Tongue (tissue), 2 donors: Measurements from ENCODE around the gene CDR2. TPM values are rescaled to one million over a fixed set of nuclear protein-coding genes. Genes with fewer than 3 reads are reported as not detected.

Source experiments
- DNase-seq: peaks from one replicate; pipeline ENCODE4 v3.0.0-alpha.2; 2015
- total RNA-seq: library from RNA; depleted of rRNA; stranded (reverse); fragments of >200 nt; gene quantifications from one replicate; pipeline ENCODE4 v1.2.3, GENCODE V29; 2014

CDR2 gene
- total RNA-seq, 1 donor from 2014 or later: 35.6 TPM

- no peak for DNase-seq
Measured at GRCh38 chr16:22323959-22324786, 50.2 kb downstream of the CDR2 start.

DNA sequence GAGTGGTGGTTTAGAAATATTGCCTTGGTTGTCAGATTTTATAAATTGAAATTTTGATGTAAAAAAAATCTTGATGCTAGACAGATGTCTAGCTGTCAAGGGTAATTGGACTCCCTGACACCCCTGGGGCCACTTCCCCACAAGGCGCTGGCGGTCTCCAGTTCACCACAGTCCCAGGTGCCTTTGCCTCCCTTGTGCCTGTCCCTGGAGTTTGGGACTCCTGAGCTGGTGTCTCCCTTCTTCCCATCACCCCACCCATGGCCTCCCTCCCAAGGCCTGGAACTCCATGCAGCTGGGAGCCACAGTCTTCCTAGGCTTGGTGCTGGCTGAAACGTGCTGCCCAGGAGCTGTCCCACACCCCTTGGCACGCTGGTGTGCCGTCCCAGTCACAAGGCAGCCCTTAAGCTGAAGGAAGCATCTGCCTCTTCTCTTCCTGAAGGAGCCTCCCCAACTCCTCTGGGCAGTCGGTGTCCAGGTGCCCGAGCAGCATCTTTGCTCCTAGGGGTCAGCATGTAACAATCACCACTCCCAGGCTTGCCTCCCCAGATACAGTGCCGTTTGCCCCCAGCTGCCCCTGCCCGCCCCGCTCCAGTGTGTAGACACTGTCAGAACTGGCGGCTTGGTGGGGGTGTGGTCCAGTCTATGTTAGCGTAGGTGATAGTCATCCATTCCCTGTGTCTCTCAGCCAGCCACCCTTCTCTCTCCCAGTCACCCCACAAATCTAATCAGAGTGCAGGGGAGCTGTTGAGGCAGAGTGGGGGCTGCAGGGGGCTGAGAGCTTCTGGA lies 51.1 kb downstream of the CDR2 start:
- no peak for DNase-seq

- DNase-seq: no peak
Measured at GRCh38 chr16:22322741-22323140, 51.7 kb downstream of the CDR2 start.

DNA sequence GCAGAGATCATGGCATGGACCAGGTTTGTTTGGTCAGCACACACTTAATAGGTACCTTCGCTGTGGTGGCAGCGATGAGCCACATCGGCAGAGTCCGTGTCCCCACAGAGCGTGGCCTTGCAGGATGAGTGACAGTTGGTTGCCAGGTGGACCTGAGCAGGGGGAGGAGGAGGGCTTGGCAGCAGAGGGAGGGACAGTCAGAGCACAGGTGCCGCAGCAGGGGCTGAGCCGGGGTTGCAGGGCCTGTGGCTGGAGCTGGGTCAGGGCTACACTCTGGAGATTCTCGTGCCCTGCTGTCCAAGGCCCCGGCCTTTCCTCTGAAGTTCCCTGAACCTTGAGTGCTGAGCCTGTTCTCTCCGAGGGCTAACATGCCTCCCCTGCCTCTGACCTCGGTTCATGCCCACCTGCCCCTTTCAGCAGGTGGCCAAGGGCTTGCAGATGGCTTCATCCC lies 52.4 kb downstream of the CDR2 start:
- DNase-seq: no peak

GRCh38 chr16:22321340-22322001 lies 52.9 kb downstream of the CDR2 start:
- DNase-seq: peak; percentile 84

- DNase-seq: no peak
Measured at GRCh38 chr16:22320572-22321339, 53.7 kb downstream of the CDR2 start.

- DNase-seq: no peak
Measured at GRCh38 chr16:22318690-22319358, 55.6 kb downstream of the CDR2 start.

DNA sequence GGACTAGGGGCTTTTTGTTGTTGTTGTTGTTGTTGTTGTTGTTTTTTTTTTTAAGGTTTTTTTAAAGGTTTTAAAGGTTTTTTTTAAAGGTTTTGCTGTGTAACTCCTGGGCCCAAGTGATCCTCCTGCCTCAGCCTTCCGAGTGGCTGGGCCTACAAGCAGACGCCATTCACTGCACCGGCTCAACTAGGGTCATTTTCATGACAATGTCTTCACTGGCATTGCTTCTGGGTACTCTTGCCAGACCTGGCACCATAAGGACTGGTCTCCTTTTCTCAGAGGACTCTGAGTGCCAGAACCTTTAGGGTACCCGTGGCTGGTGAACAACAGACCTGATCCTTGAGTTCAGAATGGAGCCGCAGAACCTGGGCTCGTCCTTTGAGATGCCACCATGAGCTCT lies 56.8 kb downstream of the CDR2 start:
- DNase-seq: no peak

- DNase-seq: no peak
Measured at GRCh38 chr16:22317001-22317530, 57.4 kb downstream of the CDR2 start.

DNA sequence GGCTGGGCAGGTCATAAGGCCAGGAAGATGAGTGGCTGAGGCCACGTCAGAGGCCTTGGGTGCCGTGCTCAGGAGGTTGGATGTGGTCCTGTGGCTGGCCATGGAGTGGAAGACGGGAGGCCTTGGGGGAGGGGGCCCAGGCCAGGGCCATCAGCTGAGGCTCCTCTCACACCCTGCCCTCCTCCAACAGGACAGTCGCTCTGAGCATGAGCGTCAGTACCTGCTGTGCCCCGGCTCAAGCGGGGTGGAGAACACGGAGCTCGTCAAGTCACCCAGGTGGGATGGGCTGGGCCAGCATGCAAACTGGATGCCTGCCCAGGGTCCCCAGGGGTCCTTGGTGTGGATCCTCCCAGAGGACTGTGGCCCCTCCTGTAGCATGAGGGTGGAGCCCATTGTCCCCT lies 58.0 kb downstream of the CDR2 start:
- no peak for DNase-seq

- DNase-seq: no peak
Measured at GRCh38 chr16:22315979-22316378, 58.4 kb downstream of the CDR2 start.

DNA sequence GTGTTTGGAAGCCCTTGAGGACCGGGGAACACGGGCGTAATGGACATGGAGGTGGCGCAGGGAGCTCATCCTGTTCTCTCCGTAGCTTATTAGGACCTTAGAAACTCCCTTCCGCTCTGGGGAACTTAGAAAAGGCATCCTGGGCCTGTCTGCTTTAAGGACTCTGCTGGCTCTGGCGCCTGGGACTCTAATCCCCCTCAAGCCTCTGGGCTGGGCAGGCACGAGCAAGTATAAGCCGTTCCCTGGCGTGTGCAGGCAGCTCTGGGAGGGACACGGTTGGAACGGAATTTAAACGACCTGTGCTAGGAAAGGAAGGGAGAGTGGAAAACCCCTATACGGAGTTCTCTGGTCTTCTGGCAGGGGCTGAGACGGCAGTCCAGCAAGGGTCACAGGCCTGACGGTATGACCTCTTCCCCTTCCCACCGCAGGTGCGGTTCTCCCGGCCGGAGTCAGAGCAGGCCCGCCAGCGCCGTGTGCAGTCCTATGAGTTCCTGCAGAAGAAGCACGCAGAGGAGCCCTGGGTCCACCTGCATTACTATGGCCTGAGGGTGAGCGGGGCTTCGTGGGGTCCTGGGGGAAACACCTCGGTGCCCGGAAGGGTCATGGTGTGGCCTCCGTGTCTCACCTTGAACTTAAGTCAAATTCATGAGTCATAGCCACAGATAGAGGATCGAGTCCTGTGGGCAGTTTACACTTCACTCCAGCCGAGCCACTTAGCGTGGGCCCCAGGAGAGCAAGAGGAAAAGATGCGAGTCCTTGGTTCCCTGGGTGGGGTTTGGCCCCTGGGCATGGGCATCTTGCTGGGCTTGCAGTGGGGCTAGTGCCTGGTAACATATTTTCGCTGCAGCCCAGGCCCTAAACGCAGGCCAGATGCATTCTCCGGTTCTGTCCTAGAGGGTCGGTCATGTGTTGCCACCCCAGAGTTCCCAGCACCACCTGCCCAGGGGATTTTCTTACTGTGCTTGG lies 59.5 kb downstream of the CDR2 start:
- peak; percentile 72 for DNase-seq

DNA sequence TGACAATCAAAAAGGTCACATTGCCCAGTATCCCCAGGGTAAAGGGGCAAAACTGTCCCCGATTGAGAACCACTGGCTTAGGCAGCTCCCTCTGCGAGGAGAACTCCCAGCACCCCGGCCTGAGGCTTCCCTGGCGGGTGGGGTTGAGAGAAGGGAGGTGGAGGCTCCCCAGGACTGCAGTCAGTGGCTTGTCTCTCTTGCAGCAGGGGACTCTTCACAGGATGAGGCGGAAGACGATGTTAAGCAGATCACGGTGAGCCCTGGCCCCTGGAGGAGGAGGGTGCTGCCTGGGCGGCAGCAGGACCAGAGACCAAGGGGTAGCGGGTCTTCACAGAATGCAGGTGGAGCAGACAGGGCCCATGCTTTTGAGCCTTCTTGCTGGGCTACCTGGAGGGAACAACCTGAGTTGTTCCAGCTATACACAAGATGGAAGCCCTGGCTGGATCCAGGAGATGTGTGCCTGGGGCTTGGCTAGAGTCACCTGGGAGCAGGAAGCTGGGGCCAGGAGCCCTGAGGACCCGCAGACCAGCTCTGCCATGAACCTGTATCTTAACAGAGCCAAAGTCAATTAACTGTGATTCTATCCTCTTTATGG lies 60.4 kb downstream of the CDR2 start:
- no peak for DNase-seq

DNA sequence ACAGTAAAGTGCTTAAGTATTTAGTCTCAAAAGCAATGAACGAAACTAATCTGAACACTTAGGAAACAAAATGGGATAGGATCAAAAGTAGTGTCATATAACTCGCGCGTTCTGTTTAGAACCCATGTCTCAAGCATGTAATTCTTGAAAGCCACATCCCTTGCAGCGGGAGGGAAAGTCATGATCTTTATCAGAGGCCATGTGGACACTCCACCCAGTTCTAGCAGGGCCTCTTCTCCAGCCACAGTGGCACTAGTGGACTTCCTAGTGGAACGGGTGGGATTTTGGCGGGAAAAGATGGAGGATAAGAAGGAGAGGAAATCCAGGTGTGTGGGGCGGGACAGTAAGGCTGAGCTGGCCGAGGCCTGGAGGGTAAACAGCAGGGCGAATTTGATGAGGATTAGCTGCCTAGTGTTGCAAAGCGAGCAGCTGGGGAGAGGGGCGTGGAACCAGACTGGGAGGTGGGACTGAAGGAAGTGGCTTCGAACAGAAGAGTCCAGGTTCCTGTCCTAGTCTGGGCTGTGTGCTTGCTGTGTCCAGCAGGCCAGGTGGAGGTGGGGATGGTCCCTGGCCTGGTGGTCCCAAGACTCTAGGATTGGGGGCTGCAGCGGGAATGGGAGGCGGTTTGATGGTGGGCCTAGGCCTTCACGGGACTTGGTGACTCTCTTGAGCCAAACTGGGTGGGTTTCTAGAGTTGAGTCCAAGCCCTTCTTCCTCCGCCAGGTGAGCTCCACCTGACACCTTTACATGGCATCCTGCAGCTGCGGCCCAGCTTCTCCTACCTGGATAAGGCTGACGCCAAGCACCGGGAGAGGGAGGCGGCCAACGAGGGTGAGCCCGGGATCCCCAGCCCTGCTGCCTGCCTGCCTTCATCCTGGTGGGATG lies 61.3 kb downstream of the CDR2 start:
- DNase-seq: no peak

- DNase-seq: no peak
Measured at GRCh38 chr16:22311520-22311919, 62.9 kb downstream of the CDR2 start.

DNA sequence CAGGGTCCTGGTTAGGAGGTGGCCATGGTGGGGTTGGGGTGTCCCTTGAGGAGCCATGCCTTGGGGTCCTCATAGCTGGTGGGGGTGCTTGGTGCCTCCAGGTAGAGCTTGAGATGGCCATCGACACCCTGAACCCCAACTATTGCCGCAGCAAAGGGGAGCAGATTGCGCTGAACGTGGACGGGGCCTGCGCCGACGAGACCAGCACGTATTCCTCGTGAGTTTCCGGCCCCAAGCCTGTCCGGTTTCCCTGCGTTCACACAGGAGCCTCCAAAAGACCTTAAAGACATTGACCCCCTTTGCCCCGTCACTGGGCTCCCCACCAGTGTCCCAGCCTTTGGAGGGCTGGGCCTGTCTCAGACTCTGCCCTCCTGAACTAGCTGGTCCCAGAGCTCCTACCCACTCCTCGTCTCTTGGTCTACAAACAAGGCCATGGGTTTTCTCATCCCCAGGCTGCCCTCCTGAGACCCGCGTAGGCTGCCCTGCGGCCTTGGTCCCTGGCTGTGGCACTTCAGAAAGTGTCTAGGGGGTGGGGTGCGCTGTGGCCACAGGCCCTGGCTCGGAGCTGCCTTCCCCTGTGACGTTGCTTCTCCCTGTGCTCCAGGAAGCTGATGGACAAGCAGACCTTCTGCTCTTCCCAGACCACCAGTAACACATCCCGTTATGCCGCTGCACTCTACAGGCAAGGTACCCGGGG lies 65.4 kb downstream of the CDR2 start:
- no peak for DNase-seq

- no peak for DNase-seq
Measured at GRCh38 chr16:22307838-22308237, 66.6 kb downstream of the CDR2 start.

DNA sequence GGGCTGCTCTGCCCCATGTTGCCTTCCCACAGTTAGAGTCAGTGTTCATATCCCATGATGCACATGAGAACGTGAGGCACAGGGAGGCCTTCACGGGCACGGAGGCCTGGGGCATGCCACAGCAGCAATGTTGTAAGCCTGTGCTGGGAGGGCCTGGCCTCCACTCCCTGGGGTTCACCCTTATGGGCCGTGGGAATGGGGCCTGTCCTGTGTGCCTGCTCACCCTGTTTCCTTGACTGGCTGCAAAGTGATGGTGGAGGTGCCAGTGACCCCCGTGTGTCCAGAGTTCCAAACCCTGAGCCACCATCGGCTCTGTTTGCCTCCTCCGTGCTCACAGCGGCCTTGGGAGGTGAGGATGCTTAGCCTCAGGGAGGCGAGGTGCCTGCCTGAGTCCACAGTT lies 67.6 kb downstream of the CDR2 start:
- no peak for DNase-seq
